ENCODE measurements around the gene MIDN.

Gene MIDN

GRCh38 chr19:1264801-1265614, 16.6 kb downstream of the MIDN start:
- Mint-ChIP-seq H3K9me3 (no peaks in the 10 kb centered on the region), H3K4me1 (peaks cover 78% of the 10 kb centered on the region), H3K36me3 (peaks cover 9% of the 10 kb centered on the region), H3K4me3 (peak overlapping the region; percentile 74), H3K27me3 (no peaks in the 10 kb centered on the region), H3K27ac (peak overlapping the region; percentile 97)
- ATAC-seq: peak; percentile 37

GRCh38 chr19:1265615-1266128, 17.3 kb downstream of the MIDN start:
- H3K4me3 Mint-ChIP-seq: peak overlapping the region; percentile 74
- H3K9me3 Mint-ChIP-seq: no peaks in the 10 kb centered on the region
- peak; percentile 2 for ATAC-seq
- no peaks in the 10 kb centered on the region for H3K27me3 Mint-ChIP-seq
- H3K4me1 Mint-ChIP-seq: peaks cover 81% of the 10 kb centered on the region
- H3K36me3 Mint-ChIP-seq: peaks cover 15% of the 10 kb centered on the region
- H3K27ac Mint-ChIP-seq: peak overlapping the region; percentile 97

GRCh38 chr19:1266129-1266915, 17.9 kb downstream of the MIDN start:
- H3K4me3 Mint-ChIP-seq: peak overlapping the region; percentile 73
- H3K27ac Mint-ChIP-seq: peak overlapping the region; percentile 97
- no peaks in the 10 kb centered on the region for H3K9me3 Mint-ChIP-seq
- peaks cover 22% of the 10 kb centered on the region for H3K36me3 Mint-ChIP-seq
- H3K27me3 Mint-ChIP-seq: no peaks in the 10 kb centered on the region
- peaks cover 82% of the 10 kb centered on the region for H3K4me1 Mint-ChIP-seq
- peak; percentile 66 for ATAC-seq

GRCh38 chr19:1266916-1267476, 18.6 kb downstream of the MIDN start:
- peak; percentile 2 for ATAC-seq
- no peaks in the 10 kb centered on the region for H3K27me3 Mint-ChIP-seq
- H3K27ac Mint-ChIP-seq: peak overlapping the region; percentile 97
- H3K9me3 Mint-ChIP-seq: no peaks in the 10 kb centered on the region
- H3K4me1 Mint-ChIP-seq: peaks cover 82% of the 10 kb centered on the region
- peak overlapping the region; percentile 73 for H3K4me3 Mint-ChIP-seq
- peaks cover 29% of the 10 kb centered on the region for H3K36me3 Mint-ChIP-seq

- H3K4me1 Mint-ChIP-seq: peaks cover 78% of the 10 kb centered on the region
- no peaks in the 10 kb centered on the region for H3K27me3 Mint-ChIP-seq
- peaks cover 35% of the 10 kb centered on the region for H3K36me3 Mint-ChIP-seq
- peak overlapping the region; percentile 97 for H3K27ac Mint-ChIP-seq
- H3K4me3 Mint-ChIP-seq: peak overlapping the region; percentile 69
- H3K9me3 Mint-ChIP-seq: no peaks in the 10 kb centered on the region
- ATAC-seq: no peak
Observed at GRCh38 chr19:1267477-1268225, 19.3 kb downstream of the MIDN start.

GRCh38 chr19:1268226-1269064, 20.1 kb downstream of the MIDN start:
- H3K9me3 Mint-ChIP-seq: no peaks in the 10 kb centered on the region
- ATAC-seq: no peak
- H3K27me3 Mint-ChIP-seq: no peaks in the 10 kb centered on the region
- H3K27ac Mint-ChIP-seq: peak overlapping the region; percentile 97
- peaks cover 78% of the 10 kb centered on the region for H3K4me1 Mint-ChIP-seq
- H3K36me3 Mint-ChIP-seq: peaks cover 43% of the 10 kb centered on the region
- H3K4me3 Mint-ChIP-seq: peak overlapping the region; percentile 84

- Mint-ChIP-seq H3K27me3 (no peaks in the 10 kb centered on the region), H3K4me3 (peak within 1 kb of the TSS; percentile 84), H3K9me3 (no peaks in the 10 kb centered on the region), H3K27ac (peak within 1 kb of the TSS; percentile 97), H3K4me1 (peaks cover 81% of the 10 kb centered on the region), H3K36me3 (peaks cover 49% of the 10 kb centered on the region)
- peak; percentile 80 for ATAC-seq
Observed at GRCh38 chr19:1269065-1269477, 20.7 kb downstream of the MIDN start, which contains the start of gene CIRBP. Gene CIRBP (plus strand): TSS chr19:1269332. CDS start chr19:1270934, 1,602 bp downstream.

GRCh38 chr19:1269478-1270212, 21.3 kb downstream of the MIDN start:
- peak; percentile 22 for ATAC-seq
- Mint-ChIP-seq H3K27me3 (no peaks in the 10 kb centered on the region), H3K9me3 (no peaks in the 10 kb centered on the region), H3K36me3 (peaks cover 48% of the 10 kb centered on the region), H3K4me1 (peaks cover 77% of the 10 kb centered on the region), H3K4me3 (peak overlapping the region; percentile 84), H3K27ac (peak overlapping the region; percentile 97)

- ATAC-seq: no peak
- H3K36me3 Mint-ChIP-seq: peaks cover 51% of the 10 kb centered on the region
- peaks cover 70% of the 10 kb centered on the region for H3K4me1 Mint-ChIP-seq
- H3K4me3 Mint-ChIP-seq: peak overlapping the region; percentile 84
- peak overlapping the region; percentile 59 for H3K27ac Mint-ChIP-seq
- H3K9me3 Mint-ChIP-seq: no peaks in the 10 kb centered on the region
- H3K27me3 Mint-ChIP-seq: no peaks in the 10 kb centered on the region
Observed at GRCh38 chr19:1270213-1270853, 21.9 kb downstream of the MIDN start.

GRCh38 chr19:1270854-1271527, 22.6 kb downstream of the MIDN start:
- H3K4me1 Mint-ChIP-seq: peaks cover 63% of the 10 kb centered on the region
- peak overlapping the region; percentile 59 for H3K27ac Mint-ChIP-seq
- peaks cover 52% of the 10 kb centered on the region for H3K36me3 Mint-ChIP-seq
- H3K27me3 Mint-ChIP-seq: no peaks in the 10 kb centered on the region
- H3K9me3 Mint-ChIP-seq: no peaks in the 10 kb centered on the region
- no peak for ATAC-seq
- peak overlapping the region; percentile 84 for H3K4me3 Mint-ChIP-seq

- no peaks in the 10 kb centered on the region for H3K27me3 Mint-ChIP-seq
- H3K27ac Mint-ChIP-seq: peak overlapping the region; percentile 59
- H3K36me3 Mint-ChIP-seq: peaks cover 56% of the 10 kb centered on the region
- no peak for ATAC-seq
- peaks cover 67% of the 10 kb centered on the region for H3K4me1 Mint-ChIP-seq
- peak overlapping the region; percentile 84 for H3K4me3 Mint-ChIP-seq
- no peaks in the 10 kb centered on the region for H3K9me3 Mint-ChIP-seq
Observed at GRCh38 chr19:1271528-1272422, 23.4 kb downstream of the MIDN start.

All from stimulated activated memory B cell treated with anti-CD40 and anti-IgM and Interleukin-4, amounts not matched to agents 10 μg/mL and 1 μg/mL and 100 μg/mL, for 72 hours (primary cell).